Body of pancreas (tissue), 4 donors: ENCODE results near the gene RAP1B.

Source experiments
- CTCF ChIP-seq, 7 experiments: fragments of 450-650 bp in 4 of 7; fragments of 200-600 bp in 3 of 7; sonication (generic) in 3 of 7; IDR thresholded peaks; one replicate each; pipeline ENCODE4 v1.5.1; 2016 to 2019; ENCODE audit warnings: antibody characterized with exemption in 7 of 7
- POLR2A ChIP-seq, 3 donors: fragments of 450-650 bp; IDR thresholded peaks; one replicate each; pipeline ENCODE4 v1.6.1; 2016; ENCODE audit warnings: antibody characterized with exemption in 3 of 3, mild to moderate bottlenecking in 2 of 3

- TF ChIP-seq CTCF (IDR thresholded peaks at IDR 0.05) (no peak), POLR2A (IDR thresholded peaks at IDR 0.05) (no peak)
Measured at GRCh38 chr12:68612697-68613096, 2.0 kb downstream of the RAP1B start.
